Right atrium auricular region (tissue), 2 donors: ENCODE data around the gene PADI4. TPM values are rescaled to one million over a fixed set of nuclear protein-coding genes. Genes with fewer than 3 reads are reported as not detected.

Source experiments
- DNase-seq: peaks from one replicate; pipeline ENCODE4 v3.0.0-alpha.2; 2019; ENCODE audit warnings: low spot score
- H3K27ac ChIP-seq, 2 donors: fragments of 200-600 bp; sonication (generic); 1 replicate in 1 of 2; 2 replicates in 1 of 2; pipeline ENCODE4 v1.5.1; 2016 to 2019
- H3K27me3 ChIP-seq, 2 donors: fragments of 200-600 bp; sonication (generic); one replicate each; pipeline versions ENCODE4 v1.5.1 to v1.6.0; 2017 to 2019
- H3K36me3 ChIP-seq: fragments of 200-600 bp; sonication (generic); one replicate; pipeline ENCODE4 v1.5.1; 2016
- H3K4me1 ChIP-seq, 2 donors: fragments of 200-600 bp; sonication (generic); one replicate each; pipeline versions ENCODE4 v1.5.1 to v1.6.0; 2017 to 2019
- H3K4me3 ChIP-seq, 2 donors: fragments of 200-600 bp; sonication (generic); 1 replicate in 1 of 2; 2 replicates in 1 of 2; pipeline ENCODE4 v1.5.1; 2017 to 2019; ENCODE audit warnings: mild to moderate bottlenecking in 1 of 2, moderate library complexity in 1 of 2
- H3K9me3 ChIP-seq, 2 donors: fragments of 200-600 bp; sonication (generic); one replicate each; pipeline ENCODE4 v1.5.1; 2019
- total RNA-seq, 2 donors: library from RNA; depleted of rRNA; stranded (reverse); fragments of >200 nt; gene quantifications; one replicate each; pipeline ENCODE4 v1.1.0, GENCODE V29; 2016
- TF ChIP-seq, protein P1 (sequence below), 2 donors: fragments of 200-600 bp; sonication (generic); IDR thresholded peaks; one replicate each; pipeline ENCODE4 v1.5.1; 2019; ENCODE audit warnings: antibody characterized with exemption in 2 of 2

PADI4 gene
- total RNA-seq, 2 donors from 2014 or later: 0.19 to 0.31 TPM

DNA sequence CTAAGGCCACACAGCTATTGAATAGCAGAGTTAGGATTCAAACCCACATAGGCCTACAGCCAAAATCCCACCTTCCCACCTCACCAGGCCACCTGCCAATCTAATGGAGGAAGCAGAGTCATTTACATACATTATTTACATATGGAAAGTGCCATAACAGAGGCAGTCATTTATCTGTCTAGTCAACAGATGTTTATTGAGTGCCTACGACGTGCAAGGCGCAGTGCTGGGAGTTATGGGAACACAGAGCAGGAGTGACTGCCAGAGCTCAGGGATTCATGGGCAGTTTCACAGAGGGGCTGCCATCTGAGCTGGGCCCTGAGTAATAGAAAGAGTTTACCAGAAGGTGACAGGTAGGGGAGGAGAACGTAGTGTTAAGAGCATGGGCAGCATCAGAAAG, 53.7 kb downstream of the PADI4 start:
- H3K27me3 ChIP-seq: no peaks in the 10 kb centered on the region
- TF ChIP-seq, protein P1, sequence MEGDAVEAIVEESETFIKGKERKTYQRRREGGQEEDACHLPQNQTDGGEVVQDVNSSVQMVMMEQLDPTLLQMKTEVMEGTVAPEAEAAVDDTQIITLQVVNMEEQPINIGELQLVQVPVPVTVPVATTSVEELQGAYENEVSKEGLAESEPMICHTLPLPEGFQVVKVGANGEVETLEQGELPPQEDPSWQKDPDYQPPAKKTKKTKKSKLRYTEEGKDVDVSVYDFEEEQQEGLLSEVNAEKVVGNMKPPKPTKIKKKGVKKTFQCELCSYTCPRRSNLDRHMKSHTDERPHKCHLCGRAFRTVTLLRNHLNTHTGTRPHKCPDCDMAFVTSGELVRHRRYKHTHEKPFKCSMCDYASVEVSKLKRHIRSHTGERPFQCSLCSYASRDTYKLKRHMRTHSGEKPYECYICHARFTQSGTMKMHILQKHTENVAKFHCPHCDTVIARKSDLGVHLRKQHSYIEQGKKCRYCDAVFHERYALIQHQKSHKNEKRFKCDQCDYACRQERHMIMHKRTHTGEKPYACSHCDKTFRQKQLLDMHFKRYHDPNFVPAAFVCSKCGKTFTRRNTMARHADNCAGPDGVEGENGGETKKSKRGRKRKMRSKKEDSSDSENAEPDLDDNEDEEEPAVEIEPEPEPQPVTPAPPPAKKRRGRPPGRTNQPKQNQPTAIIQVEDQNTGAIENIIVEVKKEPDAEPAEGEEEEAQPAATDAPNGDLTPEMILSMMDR (IDR thresholded peaks at IDR 0.05): no peak
- no peak overlapping the region for H3K4me3 ChIP-seq

DNA sequence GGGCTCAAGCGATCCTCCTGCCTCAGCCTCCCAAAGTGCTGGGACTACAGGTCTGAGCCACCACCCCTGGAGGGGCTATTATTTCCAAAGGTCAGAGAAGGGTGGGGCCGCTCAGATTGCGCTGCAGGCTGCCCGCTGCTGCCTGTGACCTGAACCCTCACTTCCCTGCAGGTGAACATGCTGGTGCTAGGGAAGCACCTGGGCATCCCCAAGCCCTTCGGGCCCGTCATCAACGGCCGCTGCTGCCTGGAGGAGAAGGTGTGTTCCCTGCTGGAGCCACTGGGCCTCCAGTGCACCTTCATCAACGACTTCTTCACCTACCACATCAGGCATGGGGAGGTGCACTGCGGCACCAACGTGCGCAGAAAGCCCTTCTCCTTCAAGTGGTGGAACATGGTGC, 55.4 kb downstream of the PADI4 start:
- TF ChIP-seq, protein P1 (IDR thresholded peaks at IDR 0.05): no peak
- no peak overlapping the region for H3K4me3 ChIP-seq
- H3K27ac ChIP-seq: no peak overlapping the region
- no peak for DNase-seq
- no peaks in the 10 kb centered on the region for H3K36me3 ChIP-seq
- H3K27me3 ChIP-seq: no peaks in the 10 kb centered on the region
- peaks cover 0 to 3% of the 10 kb centered on the region in 2 donors for H3K9me3 ChIP-seq
- no peaks in the 10 kb centered on the region for H3K4me1 ChIP-seq

More for the DNA sequence above, 53.7 kb downstream of the PADI4 start:
- peaks cover 0 to 3% of the 10 kb centered on the region in 2 donors for H3K9me3 ChIP-seq
- DNase-seq: no peak
- no peaks in the 10 kb centered on the region for H3K36me3 ChIP-seq
- no peaks in the 10 kb centered on the region for H3K4me1 ChIP-seq
- H3K27ac ChIP-seq: no peak overlapping the region

DNA sequence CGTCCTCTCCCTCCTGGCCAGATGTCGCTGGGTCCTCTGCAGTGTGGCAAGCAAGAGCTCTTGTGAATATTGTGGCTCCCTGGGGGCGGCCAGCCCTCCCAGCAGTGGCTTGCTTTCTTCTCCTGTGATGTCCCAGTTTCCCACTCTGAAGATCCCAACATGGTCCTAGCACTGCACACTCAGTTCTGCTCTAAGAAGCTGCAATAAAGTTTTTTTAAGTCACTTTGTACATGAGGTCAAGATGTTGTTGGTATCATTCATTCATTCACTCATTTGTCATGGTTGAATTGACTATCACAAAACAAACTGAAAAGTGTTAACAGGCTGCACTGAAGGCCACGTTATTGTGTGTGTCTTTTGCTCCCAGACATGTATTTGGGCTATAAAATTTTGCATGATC, 55.8 kb downstream of the PADI4 start:
- no peak for DNase-seq
- Histone ChIP-seq H3K4me3 (no peak overlapping the region), H3K9me3 (peaks cover 0 to 3% of the 10 kb centered on the region in 2 donors), H3K4me1 (no peaks in the 10 kb centered on the region), H3K27ac (no peak overlapping the region), H3K36me3 (no peaks in the 10 kb centered on the region), H3K27me3 (no peaks in the 10 kb centered on the region)
- TF ChIP-seq, protein P1 (IDR thresholded peaks at IDR 0.05): no peak

DNA sequence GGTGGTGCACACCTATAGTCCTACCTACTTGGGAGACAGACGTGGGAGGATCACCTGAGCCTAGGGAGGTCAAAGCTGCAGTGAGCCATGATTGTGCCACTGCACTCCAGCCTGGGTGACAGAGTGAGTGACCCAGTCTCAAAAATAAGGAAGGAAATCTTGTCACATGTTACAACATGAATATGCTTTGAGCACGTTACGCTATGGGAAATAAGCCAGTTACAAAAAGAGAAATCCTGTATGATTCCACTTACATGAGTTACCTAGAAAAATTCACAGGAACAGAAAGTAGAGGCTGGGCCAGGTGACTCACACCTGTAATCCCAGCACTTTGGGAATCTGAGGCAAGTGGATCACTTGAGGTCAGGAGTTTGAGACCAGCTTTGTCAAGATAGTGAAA, 57.3 kb downstream of the PADI4 start:
- Histone ChIP-seq H3K4me1 (no peaks in the 10 kb centered on the region), H3K27me3 (no peaks in the 10 kb centered on the region), H3K9me3 (peaks cover 0 to 3% of the 10 kb centered on the region in 2 donors), H3K36me3 (no peaks in the 10 kb centered on the region), H3K27ac (no peak overlapping the region), H3K4me3 (no peak overlapping the region)
- DNase-seq: no peak
- TF ChIP-seq, protein P1 (IDR thresholded peaks at IDR 0.05): no peak

DNA sequence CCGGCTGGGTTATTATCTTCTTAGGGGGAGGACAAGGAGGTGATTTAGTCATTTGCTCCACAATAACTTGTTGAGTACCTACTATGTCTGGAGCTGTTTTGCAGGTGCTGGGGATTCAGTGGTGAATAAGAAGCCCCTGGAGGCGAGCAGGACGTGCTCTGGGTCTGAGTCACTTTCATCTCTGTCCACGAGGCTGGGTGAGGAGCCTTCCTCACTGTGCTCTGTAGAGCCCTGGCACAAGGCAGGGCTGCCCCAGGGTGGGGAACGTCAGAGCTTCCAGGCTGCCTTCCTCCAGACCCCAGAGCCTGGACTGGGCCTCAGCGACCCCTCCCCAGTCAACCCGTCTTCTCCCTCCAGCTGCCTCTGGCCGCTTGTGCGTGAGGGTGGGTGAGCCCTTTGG, 61.5 kb downstream of the PADI4 start:
- no peak overlapping the region for H3K4me3 ChIP-seq
- no peaks in the 10 kb centered on the region for H3K27me3 ChIP-seq
- no peak for DNase-seq
- TF ChIP-seq, protein P1 (IDR thresholded peaks at IDR 0.05): no peak
- H3K9me3 ChIP-seq: peaks cover 0 to 1% of the 10 kb centered on the region in 2 donors
- no peaks in the 10 kb centered on the region for H3K4me1 ChIP-seq
- no peak overlapping the region for H3K27ac ChIP-seq
- no peaks in the 10 kb centered on the region for H3K36me3 ChIP-seq

DNA sequence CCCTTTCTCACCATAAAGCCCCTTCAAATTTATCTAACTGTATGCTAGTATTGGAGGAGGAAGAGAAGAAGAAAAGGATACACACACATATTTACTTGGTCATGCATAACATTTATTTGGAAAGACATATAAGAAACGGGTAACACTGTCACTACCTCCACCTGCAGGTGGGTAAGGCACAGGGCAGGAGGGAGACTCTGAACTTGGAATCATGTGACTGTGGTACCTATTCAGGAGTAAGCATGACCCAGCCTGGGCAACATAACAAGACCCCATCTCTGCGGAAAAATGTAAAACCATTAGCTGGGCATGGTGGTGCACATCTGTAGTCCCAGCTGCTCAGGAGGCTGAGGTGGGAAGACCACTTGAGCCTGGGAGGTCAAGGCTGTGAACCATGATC, 62.6 kb downstream of the PADI4 start:
- Histone ChIP-seq H3K27me3 (no peaks in the 10 kb centered on the region), H3K4me1 (no peaks in the 10 kb centered on the region), H3K4me3 (no peak overlapping the region), H3K9me3 (no peaks in the 10 kb centered on the region), H3K36me3 (no peaks in the 10 kb centered on the region), H3K27ac (no peak overlapping the region)
- DNase-seq: no peak
- TF ChIP-seq, protein P1 (IDR thresholded peaks at IDR 0.05): no peak
